HEK293 (cell line): Measurements from ENCODE around the gene TMEM127.
A peak's percentile ranks its signal among the peaks of the same experiment; 100 is the strongest.

Experiments used
- ELK4 ChIP-seq: IDR thresholded peaks from 2 replicates; pipeline ENCODE4 v1.6.1; 2011; ENCODE audit warnings: mild to moderate bottlenecking, low read depth, low read length, borderline replicate concordance
- GLIS2 ChIP-seq: fragments of 450-650 bp; formaldehyde crosslinking; IDR thresholded peaks from 2 replicates; pipeline ENCODE4 v1.5.1; 2016; ENCODE audit warnings: missing biosample characterization, missing genetic modification characterization
- MYNN ChIP-seq: fragments of 450-650 bp; formaldehyde crosslinking; IDR thresholded peaks from 2 replicates; pipeline ENCODE4 v1.5.1; 2016; ENCODE audit warnings: missing biosample characterization, missing genetic modification characterization, borderline replicate concordance
- SP3 ChIP-seq: fragments of 450-650 bp; formaldehyde crosslinking; IDR thresholded peaks from 2 replicates; pipeline ENCODE4 v1.5.1; 2016; ENCODE audit warnings: missing biosample characterization, missing genetic modification characterization
- TCF7L2 ChIP-seq: IDR thresholded peaks from 2 replicates; pipeline ENCODE4 v1.6.1; 2011; ENCODE audit warnings: low read depth, mild to moderate bottlenecking, inconsistent platforms, low read length, moderate library complexity, borderline replicate concordance
- ZBTB10 ChIP-seq: fragments of 450-650 bp; formaldehyde crosslinking; IDR thresholded peaks from 2 replicates; pipeline ENCODE4 v1.5.1; 2016; ENCODE audit warnings: missing biosample characterization, missing genetic modification characterization
- ZBTB26 ChIP-seq: fragments of 450-650 bp; formaldehyde crosslinking; optimal IDR thresholded peaks from 2 replicates; pipeline ENCODE3; 2016; ENCODE audit warnings: missing biosample characterization, mild to moderate bottlenecking, missing genetic modification characterization
- ZBTB44 ChIP-seq: fragments of 450-650 bp; IDR thresholded peaks from 2 replicates; pipeline ENCODE4 v1.5.1; 2018; ENCODE audit warnings: missing biosample characterization, mild to moderate bottlenecking, missing genetic modification characterization
- ZBTB49 ChIP-seq: fragments of 450-650 bp; formaldehyde crosslinking; IDR thresholded peaks from 2 replicates; pipeline ENCODE4 v1.5.1; 2016; ENCODE audit warnings: missing biosample characterization, missing genetic modification characterization, low read depth
- ZNF10 ChIP-seq: fragments of 450-650 bp; formaldehyde crosslinking; IDR thresholded peaks from 2 replicates; pipeline ENCODE4 v1.5.1; 2017; ENCODE audit warnings: missing biosample characterization, missing genetic modification characterization
- ZNF140 ChIP-seq: fragments of 450-650 bp; formaldehyde crosslinking; IDR thresholded peaks from 2 replicates; pipeline ENCODE4 v1.5.1; 2016; ENCODE audit warnings: missing biosample characterization, missing genetic modification characterization
- ZNF19 ChIP-seq: fragments of 450-650 bp; formaldehyde crosslinking; IDR thresholded peaks from 2 replicates; pipeline ENCODE4; 2016; ENCODE audit warnings: missing biosample characterization, missing genetic modification characterization, low read depth
- ZNF2 ChIP-seq: fragments of 450-650 bp; formaldehyde crosslinking; IDR thresholded peaks from 2 replicates; pipeline ENCODE4 v1.5.1; 2016; ENCODE audit warnings: missing biosample characterization, missing genetic modification characterization
- ZNF274 ChIP-seq, 2 experiments: fragments of 200-500 bp in 1 of 2; fragments of 450-650 bp in 1 of 2; sonication (Bioruptor generic) in 1 of 2; formaldehyde crosslinking in 1 of 2; IDR thresholded peaks; 2 replicates each; pipeline versions ENCODE4 v1.5.1 to v1.6.1; 2014 to 2016; ENCODE audit warnings: borderline replicate concordance in 1 of 2, inconsistent platforms in 1 of 2, low read length in 1 of 2, missing biosample characterization in 1 of 2, missing genetic modification characterization in 1 of 2
- ZNF335 ChIP-seq: fragments of 450-650 bp; formaldehyde crosslinking; conservative IDR thresholded peaks from 2 replicates; pipeline ENCODE4 v1.5.1; 2016; ENCODE audit warnings: missing biosample characterization, missing genetic modification characterization
- ZNF350 ChIP-seq: fragments of 450-650 bp; formaldehyde crosslinking; IDR thresholded peaks from 2 replicates; pipeline ENCODE4 v1.5.0; 2017; ENCODE audit warnings: missing biosample characterization, mild to moderate bottlenecking, missing genetic modification characterization
- ZNF362 ChIP-seq: fragments of 450-650 bp; formaldehyde crosslinking; IDR thresholded peaks from 2 replicates; pipeline ENCODE4 v1.5.1; 2016; ENCODE audit warnings: missing biosample characterization, missing genetic modification characterization
- ZNF391 ChIP-seq: fragments of 450-650 bp; formaldehyde crosslinking; IDR thresholded peaks from 2 replicates; pipeline ENCODE4 v1.5.1; 2016; ENCODE audit warnings: low read depth, missing biosample characterization, missing genetic modification characterization, borderline replicate concordance
- ZNF398 ChIP-seq: fragments of 450-650 bp; formaldehyde crosslinking; IDR thresholded peaks from 2 replicates; pipeline ENCODE4 v1.5.1; 2017; ENCODE audit warnings: missing biosample characterization, missing genetic modification characterization
- ZNF501 ChIP-seq: fragments of 450-650 bp; formaldehyde crosslinking; IDR thresholded peaks from 2 replicates; pipeline ENCODE4 v1.5.1; 2016; ENCODE audit warnings: missing biosample characterization, missing genetic modification characterization
- ZNF561 ChIP-seq: fragments of 450-650 bp; IDR thresholded peaks from 2 replicates; pipeline ENCODE4 v1.5.1; 2018; ENCODE audit warnings: missing biosample characterization, missing genetic modification characterization, borderline replicate concordance
- ZNF600 ChIP-seq: fragments of 450-650 bp; formaldehyde crosslinking; IDR thresholded peaks from 2 replicates; pipeline ENCODE4 v1.5.1; 2016; ENCODE audit warnings: missing biosample characterization, missing genetic modification characterization
- ZNF704 ChIP-seq: fragments of 450-650 bp; formaldehyde crosslinking; IDR thresholded peaks from 2 replicates; pipeline ENCODE4 v1.5.1; 2016; ENCODE audit warnings: missing biosample characterization, missing genetic modification characterization
- ZNF76 ChIP-seq: fragments of 450-650 bp; formaldehyde crosslinking; IDR thresholded peaks from 2 replicates; pipeline ENCODE4; 2016; ENCODE audit warnings: low read depth, missing biosample characterization, missing genetic modification characterization, borderline replicate concordance

Gene TMEM127

GRCh38 chr2:96305091-96305978 lies 39.5 kb upstream of the TMEM127 start, which contains the start of gene SNRNP200 (continued):
- no peak for TF ChIP-seq ZNF274 (IDR thresholded peaks at IDR 0.05; ENCODE audit: low read length)
- TF ChIP-seq ZNF274 (tag by site-specific recombination; IDR thresholded peaks at IDR 0.05; ENCODE audit: borderline replicate concordance) = no peak
- TF ChIP-seq ZNF76 (tag by site-specific recombination) = peak; percentile 61; the same call in 1 of the 2 replicates
- TF ChIP-seq ZNF391 (tag by site-specific recombination) = no peak
- peak; percentile 96 for TF ChIP-seq SP3 (tag by site-specific recombination)
- TF ChIP-seq ZNF704 = no peak
- peak; percentile 65; the same call in 1 of the 2 replicates for TF ChIP-seq ELK4
- peak; percentile 88 for TF ChIP-seq ZNF362 (tag by site-specific recombination)
- TF ChIP-seq ZBTB49 = no peak
- no peak; the same call in 1 of the 2 replicates for TF ChIP-seq ZNF501 (tag by site-specific recombination)
- TF ChIP-seq ZBTB26 (tag by site-specific recombination) = peak; percentile 71
- TF ChIP-seq ZNF2 (tag by site-specific recombination) = peak; percentile 48
- peak; percentile 16; the same call in 1 of the 2 replicates for TF ChIP-seq ZNF561 (tag by site-specific recombination)
- TF ChIP-seq ZNF335 (tag by site-specific recombination) = peak; percentile 84
- TF ChIP-seq ZNF140 = no peak
- TF ChIP-seq ZNF350 (tag by site-specific recombination) = no peak
- no peak for TF ChIP-seq TCF7L2
- no peak for TF ChIP-seq ZNF10 (tag by site-specific recombination)
- no peak for TF ChIP-seq ZNF19 (tag by site-specific recombination)
- peak; percentile 51 for TF ChIP-seq ZNF600 (tag by site-specific recombination)
- peak; percentile 52 for TF ChIP-seq ZBTB10
- TF ChIP-seq MYNN = no peak
- no peak for TF ChIP-seq GLIS2 (tag by site-specific recombination)
- TF ChIP-seq ZBTB44 (tag by site-specific recombination) = no peak
- TF ChIP-seq ZNF398 (tag by site-specific recombination) = no peak
